Measurements from ENCODE around the gene ATXN7L2.

Gene ATXN7L2

DNA sequence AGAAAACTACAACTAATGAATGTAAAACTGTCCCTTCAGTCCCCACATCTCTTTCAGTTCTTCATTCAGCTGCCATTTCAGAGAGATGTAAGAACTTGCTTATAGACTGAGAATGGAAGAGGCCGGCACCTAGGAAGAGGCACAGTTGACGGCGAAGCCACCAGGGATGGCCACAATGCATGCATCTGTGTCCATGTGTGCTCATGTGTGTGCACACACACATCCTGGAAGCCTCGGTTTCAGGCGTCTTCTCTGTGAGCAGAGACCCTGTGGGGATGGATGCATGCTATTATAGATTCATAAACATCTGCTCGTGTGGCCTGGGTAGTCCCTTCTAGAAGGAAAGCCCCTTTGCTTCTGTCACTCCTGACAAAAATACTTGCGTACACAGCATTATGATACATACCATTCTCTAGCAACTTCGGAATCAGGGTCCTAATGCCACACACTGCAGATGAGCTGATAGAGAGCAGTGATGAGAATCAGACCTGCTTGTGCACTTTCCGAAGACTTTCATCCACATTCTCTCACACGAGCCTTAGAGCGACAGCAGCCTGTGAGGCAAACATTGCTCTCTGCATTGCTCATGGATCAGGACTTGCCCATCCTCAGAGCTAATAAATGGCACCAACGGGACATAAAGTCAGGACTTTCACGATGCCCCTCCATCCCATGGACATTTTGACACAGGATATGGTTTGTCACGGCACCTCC is 43.5 kb downstream of the ATXN7L2 start:
- DNase-seq (ENCODE audit: low read depth): no peak

GRCh38 chr1:109527846-109528695 is 44.4 kb downstream of the ATXN7L2 start:
- no peak for DNase-seq (ENCODE audit: low read depth)

DNA sequence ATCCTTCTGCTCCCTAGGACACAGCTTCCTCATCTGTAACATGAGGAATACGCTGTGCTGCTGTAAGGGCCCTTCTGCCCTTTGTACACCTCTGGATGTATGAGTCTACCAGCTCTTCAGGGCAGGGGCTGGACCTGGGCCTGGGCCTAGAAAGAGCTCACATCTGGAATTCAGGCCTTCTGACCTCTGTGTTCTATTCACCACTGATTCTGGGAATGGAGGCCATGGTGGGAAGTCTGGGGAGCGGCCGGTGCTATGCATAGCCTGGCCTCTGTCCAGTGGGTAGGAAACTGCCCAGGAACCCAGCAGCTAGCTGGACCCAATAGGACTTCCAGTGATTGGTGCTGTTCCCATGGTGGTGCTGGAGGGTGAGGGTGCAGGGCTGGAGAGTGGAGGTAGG is 45.0 kb downstream of the ATXN7L2 start:
- no peak for DNase-seq (ENCODE audit: low read depth)

DNA sequence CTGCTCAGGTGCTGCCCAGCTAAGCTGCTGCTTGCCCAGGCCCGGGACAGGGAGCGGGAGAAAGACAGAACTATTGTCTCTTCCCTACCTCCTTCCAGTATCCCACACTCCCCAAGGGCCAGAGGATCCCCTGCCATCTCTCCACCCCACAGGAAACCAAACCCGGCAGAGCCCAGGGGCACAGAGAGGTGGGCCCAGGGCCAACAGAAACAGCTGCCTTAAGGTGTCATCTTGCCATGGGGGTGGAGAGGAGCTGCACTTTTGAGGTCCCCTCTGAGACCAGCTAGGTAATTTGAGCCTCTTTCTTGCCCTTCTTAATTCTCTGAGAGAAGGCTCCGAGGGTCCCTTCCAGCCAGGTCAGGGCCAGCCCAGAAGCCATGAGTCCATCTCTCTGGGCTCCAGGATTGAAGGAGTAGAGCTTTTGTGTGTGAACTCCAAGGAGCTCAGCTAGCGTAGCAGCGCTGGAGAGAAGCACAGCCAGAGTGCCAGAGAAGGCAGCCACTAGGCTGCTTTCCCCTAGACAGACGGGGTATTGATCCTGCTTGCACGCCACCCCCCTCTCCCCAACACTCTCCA is 46.3 kb downstream of the ATXN7L2 start:
- DNase-seq (ENCODE audit: low read depth): no peak

DNA sequence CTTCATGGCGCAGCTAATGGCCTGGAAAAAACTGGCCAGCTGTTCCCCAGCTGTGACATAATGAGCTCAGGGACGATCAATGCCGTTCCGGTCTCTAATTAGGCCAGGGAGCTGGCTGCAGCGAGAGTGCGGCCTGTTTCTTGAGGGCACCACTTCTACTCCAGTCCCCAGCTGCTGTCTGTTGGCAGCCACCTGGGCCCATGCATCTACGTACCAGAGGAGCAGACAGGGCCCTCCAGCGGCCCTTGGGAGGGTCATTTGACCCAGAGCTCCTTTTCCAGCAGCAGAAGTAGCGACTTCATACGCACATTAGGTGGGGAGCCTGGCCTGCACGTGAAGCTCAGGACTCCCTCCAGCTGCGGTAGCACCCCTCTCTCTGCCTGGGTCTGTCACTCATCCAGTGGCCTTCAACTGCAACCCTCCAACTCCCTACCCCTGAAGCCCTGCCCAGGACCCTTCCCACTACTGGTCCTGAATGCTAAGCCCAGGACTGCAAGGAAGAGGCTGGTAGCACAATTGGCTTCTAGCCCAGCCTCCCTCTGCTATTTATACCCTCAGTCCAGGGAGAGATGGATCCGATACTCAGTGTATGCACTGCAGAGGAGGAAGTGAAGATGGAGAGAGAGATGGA is 46.9 kb downstream of the ATXN7L2 start:
- DNase-seq (ENCODE audit: low read depth): no peak

GRCh38 chr1:109531380-109531779 is 47.7 kb downstream of the ATXN7L2 start:
- DNase-seq (ENCODE audit: low read depth): no peak

GRCh38 chr1:109531826-109532364 is 48.2 kb downstream of the ATXN7L2 start:
- DNase-seq (ENCODE audit: low read depth): no peak

DNA sequence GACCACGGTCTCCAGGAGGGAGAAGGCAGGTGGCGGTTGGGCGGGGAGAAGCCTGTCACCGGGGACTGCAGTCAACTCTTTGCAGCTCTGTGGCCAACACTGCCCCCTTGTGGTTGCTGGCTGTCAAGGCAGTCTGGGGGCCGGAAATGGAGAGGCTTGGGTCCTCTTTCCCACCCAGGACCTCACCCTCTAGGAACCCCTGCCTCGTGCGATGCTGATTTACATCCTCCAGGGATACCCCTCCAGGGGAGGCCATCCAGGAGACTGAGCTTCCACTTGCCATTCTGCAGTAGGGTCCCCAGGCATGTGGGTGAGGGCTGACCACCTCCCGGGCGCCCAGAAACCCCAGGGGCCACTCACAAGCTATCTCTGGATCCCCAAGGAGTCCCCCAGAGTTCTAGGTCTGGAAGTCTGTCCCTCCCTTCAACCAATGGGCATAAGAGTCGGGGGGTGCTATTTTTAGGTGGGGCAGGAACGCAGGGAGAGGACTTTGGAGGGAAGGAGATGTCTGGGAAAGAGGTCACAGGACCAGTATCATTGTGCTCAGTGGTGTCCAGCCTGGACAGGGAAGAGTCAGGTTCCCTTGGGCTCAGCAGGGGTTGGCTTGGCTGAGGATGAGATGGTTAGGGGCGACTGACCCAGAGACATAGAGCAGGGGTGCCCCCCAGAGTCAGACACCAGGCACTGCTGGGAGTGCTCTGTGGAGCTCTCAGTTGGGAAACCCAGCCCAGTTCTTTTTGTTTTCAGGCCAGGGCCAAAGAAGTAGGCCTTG is 48.8 kb downstream of the ATXN7L2 start:
- DNase-seq (ENCODE audit: low read depth): peak; percentile 52

DNA sequence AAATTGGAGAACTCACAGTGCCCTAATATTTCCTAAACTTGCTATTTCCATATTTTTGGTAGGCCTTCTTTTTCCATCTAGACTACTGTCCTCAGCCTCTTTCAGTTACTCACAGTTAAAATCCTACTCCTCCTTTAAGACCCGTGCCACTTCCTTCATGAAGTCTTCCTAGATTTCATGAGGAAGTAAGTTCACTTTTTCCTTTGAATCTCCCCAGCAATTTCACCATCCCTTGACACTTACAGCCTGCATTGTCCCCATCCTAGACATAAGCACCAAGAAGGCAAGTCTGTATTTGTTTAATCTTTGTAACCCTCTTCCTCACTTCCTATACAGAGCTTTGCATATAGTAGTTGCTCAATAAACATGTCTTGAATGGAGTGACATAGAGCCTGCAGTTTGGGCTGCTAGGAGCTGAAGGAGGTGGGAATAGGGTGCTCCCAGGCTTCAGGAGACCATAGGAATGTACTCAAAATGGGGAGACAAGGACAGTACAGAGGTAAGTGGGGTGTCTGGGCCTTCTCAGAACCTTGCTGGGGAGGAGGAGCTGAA is 50.7 kb downstream of the ATXN7L2 start:
- no peak for DNase-seq (ENCODE audit: low read depth)

DNA sequence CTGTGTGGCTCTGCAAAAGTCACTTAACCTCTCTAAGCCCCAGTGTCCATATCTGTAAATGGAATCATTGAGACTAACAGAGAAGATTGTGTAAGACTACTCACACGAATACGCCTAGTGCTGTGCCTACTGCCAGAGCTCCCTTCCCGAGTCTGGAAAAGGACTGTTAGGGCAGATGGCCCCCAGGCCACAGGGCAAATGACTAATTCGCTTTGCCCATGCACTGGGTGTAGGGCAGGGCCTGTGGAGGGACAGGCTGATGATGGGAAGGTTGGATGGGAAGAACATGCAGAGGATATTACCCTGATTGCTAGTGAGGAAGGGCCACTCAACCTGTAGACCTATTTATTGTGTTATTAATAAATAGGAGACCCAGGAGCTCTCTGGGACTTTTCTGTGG is 51.8 kb downstream of the ATXN7L2 start:
- no peak for DNase-seq (ENCODE audit: low read depth)

DNA sequence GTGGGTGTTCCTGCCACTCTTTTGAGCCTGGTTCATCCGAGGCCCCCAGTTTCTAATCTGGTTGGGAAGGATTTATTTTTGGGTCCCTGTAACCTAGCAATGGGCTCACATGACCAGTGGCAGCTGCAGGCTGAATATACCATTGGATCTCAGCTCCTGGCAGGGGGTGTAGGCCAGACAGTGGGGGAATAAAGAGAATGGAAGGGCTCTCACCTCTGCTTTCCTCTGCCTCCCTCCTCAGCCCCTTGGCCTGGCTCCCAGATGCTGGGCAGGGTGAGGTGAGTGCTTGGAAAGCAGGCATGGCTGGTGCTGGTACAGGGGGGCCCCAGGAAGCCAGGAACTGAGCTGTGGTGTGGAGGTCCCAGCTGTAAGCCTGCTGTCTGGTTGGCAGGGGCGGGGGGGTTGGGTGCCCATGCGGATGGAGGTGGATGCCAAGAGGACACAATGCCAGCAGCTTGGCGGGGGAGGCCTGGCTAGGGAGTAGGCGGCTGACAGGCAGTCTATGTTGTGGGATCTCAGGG is 52.3 kb downstream of the ATXN7L2 start:
- no peak for DNase-seq (ENCODE audit: low read depth)

GRCh38 chr1:109537450-109538178 is 53.9 kb downstream of the ATXN7L2 start:
- no peak for DNase-seq (ENCODE audit: low read depth)

DNA sequence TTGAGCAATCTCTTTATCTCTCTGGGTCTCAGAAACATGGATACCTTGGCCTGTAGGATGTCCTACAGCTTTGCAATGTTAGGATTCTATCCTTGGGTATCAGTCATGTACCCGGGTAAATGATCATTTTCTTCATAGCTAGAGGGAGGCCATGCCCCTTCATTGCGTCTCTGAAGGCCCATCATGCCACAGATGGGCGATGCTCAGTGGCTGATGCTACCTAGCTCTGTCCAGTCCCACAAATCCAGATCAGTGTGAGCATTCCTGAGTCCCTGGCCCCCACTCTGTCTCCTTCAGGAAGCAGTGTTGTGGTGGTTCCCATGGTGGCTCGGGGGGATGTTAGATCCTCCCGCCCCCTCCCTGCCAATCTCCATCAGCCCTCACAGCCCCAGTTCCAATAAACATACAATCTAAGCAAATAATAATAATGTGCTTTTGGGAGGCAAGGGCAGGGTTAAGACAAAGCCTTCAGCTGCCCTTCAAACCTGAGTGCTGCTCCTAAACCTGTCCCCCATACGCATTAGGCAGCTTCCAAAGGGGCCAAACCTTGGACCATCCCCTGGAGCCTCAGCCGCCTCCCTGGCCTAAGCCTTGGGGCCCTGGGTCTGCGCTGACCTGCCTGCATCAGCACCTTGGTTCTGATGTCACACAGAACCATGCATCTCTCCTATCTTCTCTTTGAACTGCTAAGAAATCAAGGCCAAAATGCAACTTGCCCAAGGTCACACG is 55.3 kb downstream of the ATXN7L2 start:
- no peak for DNase-seq (ENCODE audit: low read depth)

DNA sequence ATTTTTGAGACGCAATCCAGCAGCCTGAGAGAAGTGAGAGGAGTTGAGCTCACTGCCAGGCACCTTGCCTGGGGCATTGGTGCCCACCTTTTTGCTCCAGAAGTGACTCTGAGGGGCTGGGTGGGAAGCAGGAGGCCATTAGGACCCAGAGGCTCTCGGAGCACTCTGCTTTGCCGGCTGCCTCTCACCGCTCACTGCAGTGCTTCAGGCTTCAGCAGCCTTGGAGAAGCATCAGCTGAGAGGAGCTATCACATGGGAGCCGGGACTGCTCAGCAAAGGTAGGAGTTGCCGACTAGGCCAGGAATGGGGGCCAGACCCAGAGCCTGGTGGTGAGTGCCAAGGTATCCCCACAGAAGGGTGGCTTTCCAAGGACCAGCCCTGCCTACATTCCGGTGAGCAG is 56.0 kb downstream of the ATXN7L2 start, which contains the start of gene GPR61:
Gene GPR61 (plus strand): TSS at position 197 of the 400 bp plus-strand sequence. CDS start 3,151 bp downstream, outside the sequence.
- no peak for DNase-seq (ENCODE audit: low read depth)

- no peak for DNase-seq (ENCODE audit: low read depth)
These were observed 57.4 kb downstream of the ATXN7L2 start for GRCh38 chr1:109541102-109541501.

Data from CMK (cell line).